Nephron (organoid): ENCODE measurements around the gene DISP3.

Experiments used
- H3K27ac Mint-ChIP-seq, 3 experiments: 2 replicates each; pipeline ENCODE4 v1.8.0; 2020; ENCODE audit warnings: mixed read lengths in 3 of 3, mild to moderate bottlenecking in 2 of 3, moderate library complexity in 1 of 3
- H3K27me3 Mint-ChIP-seq: 2 replicates; pipeline ENCODE4 v1.8.0; 2021; ENCODE audit warnings: low read depth, mild to moderate bottlenecking, moderate library complexity, mixed read lengths
- H3K36me3 Mint-ChIP-seq: 2 replicates; pipeline ENCODE4 v1.8.0; 2020; ENCODE audit warnings: low read depth, mixed read lengths
- H3K4me1 Mint-ChIP-seq: 2 replicates; pipeline ENCODE4 v1.8.0; 2020; ENCODE audit warnings: mixed read lengths
- H3K4me3 Mint-ChIP-seq, 3 experiments: 2 replicates each; pipeline ENCODE4 v1.8.0; 2020; ENCODE audit warnings: mild to moderate bottlenecking in 3 of 3, mixed read lengths in 3 of 3, moderate library complexity in 2 of 3
- H3K9me3 Mint-ChIP-seq: 2 replicates; pipeline ENCODE4 v1.8.0; 2020; ENCODE audit warnings: mixed read lengths
- TF ChIP-seq, protein P1 (sequence below), 3 experiments: fragments of 200-600 bp; sonication (generic); IDR thresholded peaks; one replicate each; pipeline ENCODE4 v1.5.0; 2021; ENCODE audit warnings: antibody characterized with exemption in 3 of 3; ENCODE audit not compliant: unreplicated experiment in 3 of 3

DISP3 gene

DNA sequence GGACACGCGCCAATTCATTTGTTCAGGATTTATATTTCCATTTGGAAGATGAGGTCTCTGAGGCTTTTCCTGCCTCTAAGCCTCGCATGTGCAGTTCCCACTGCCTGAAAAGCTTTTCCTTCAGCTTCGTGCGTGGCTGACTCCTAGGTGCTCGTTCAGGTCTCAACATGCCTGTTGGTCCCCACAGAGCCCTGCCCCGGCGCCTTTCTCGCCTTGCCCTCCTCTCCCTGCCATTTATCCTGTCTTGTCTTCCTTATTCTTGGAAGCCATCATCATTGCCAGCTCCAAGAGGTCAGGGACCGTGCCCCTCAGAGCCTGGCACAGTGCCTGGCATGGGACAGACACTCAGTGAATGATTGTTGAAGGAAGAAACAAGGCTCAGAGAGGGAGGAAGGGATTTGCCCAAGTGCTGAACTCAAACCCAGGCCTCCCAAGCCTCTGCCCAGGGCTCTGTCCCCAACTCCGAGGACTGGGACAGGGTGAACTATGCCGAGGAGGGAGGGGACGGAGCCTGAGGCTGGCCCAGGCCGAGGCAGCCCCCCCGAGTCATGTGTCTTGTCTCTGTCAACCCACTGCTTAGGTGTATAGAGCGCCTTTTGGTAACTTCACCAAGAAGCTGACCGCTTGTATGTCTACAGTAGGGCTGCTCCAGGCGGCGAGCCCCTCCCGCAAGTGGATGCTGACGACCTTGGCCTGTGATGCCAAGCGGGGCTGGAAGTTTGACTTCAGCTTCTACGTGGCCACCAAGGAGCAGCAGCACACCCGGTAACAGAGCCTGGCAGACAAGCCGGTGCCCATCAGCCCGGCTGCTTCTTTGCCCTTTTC, 47.3 kb downstream of the DISP3 start:
- Mint-ChIP-seq H3K27me3 (peaks cover 4% of the 10 kb centered on the region), H3K4me3 (no peak overlapping the region), H3K27ac (no peak overlapping the region), H3K36me3 (no peaks in the 10 kb centered on the region), H3K9me3 (no peaks in the 10 kb centered on the region), H3K4me1 (no peaks in the 10 kb centered on the region)
- TF ChIP-seq, protein P1, sequence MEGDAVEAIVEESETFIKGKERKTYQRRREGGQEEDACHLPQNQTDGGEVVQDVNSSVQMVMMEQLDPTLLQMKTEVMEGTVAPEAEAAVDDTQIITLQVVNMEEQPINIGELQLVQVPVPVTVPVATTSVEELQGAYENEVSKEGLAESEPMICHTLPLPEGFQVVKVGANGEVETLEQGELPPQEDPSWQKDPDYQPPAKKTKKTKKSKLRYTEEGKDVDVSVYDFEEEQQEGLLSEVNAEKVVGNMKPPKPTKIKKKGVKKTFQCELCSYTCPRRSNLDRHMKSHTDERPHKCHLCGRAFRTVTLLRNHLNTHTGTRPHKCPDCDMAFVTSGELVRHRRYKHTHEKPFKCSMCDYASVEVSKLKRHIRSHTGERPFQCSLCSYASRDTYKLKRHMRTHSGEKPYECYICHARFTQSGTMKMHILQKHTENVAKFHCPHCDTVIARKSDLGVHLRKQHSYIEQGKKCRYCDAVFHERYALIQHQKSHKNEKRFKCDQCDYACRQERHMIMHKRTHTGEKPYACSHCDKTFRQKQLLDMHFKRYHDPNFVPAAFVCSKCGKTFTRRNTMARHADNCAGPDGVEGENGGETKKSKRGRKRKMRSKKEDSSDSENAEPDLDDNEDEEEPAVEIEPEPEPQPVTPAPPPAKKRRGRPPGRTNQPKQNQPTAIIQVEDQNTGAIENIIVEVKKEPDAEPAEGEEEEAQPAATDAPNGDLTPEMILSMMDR (IDR thresholded peaks at IDR 0.05; ENCODE audit: unreplicated experiment in 3 of 3), result no peak

GRCh38 chr1:11527541-11528452, 48.8 kb downstream of the DISP3 start:
- TF ChIP-seq, protein P1 (IDR thresholded peaks at IDR 0.05; ENCODE audit: unreplicated experiment in 3 of 3), result no peak
- no peaks in the 10 kb centered on the region for H3K36me3 Mint-ChIP-seq
- peaks cover 11% of the 10 kb centered on the region for H3K27me3 Mint-ChIP-seq
- no peak overlapping the region for H3K4me3 Mint-ChIP-seq
- no peaks in the 10 kb centered on the region for H3K9me3 Mint-ChIP-seq
- no peak overlapping the region for H3K27ac Mint-ChIP-seq
- H3K4me1 Mint-ChIP-seq, result no peaks in the 10 kb centered on the region

DNA sequence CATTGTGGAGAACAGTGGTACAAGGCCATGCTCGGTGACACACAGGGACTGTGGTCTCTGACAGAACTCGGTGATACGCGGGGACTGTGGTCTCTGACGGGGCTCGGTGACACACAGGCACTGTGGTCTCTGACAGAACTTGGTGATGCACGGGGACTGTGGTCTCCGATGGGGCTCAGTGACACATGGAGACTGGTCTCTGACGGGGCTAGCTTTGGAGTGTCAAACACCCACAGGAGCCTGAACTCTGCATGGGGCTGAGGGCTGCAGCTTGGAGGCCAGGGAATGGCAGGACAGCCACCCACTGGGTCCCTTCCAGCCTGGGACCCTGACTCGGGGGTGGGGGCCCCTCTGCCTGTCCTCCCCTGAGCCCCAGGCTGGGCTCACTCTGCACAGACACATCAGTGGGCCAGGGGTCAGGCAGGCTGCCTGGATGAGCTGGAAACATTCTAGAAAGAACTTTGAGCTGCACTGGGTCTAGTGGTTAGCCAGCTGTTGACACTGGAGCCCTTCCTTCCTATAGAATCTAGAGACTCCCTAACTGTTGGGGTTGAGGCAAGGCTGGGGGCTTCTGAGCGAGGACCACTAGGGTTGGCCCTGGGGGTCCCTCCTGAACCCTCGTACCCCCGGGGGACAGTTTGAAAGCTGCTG, 49.8 kb downstream of the DISP3 start:
- H3K4me1 Mint-ChIP-seq, result no peaks in the 10 kb centered on the region
- H3K9me3 Mint-ChIP-seq, result no peaks in the 10 kb centered on the region
- H3K27me3 Mint-ChIP-seq, result peaks cover 11% of the 10 kb centered on the region
- TF ChIP-seq, protein P1 (IDR thresholded peaks at IDR 0.05; ENCODE audit: unreplicated experiment in 3 of 3), result no peak
- no peak overlapping the region for H3K27ac Mint-ChIP-seq
- no peaks in the 10 kb centered on the region for H3K36me3 Mint-ChIP-seq
- no peak overlapping the region for H3K4me3 Mint-ChIP-seq

DNA sequence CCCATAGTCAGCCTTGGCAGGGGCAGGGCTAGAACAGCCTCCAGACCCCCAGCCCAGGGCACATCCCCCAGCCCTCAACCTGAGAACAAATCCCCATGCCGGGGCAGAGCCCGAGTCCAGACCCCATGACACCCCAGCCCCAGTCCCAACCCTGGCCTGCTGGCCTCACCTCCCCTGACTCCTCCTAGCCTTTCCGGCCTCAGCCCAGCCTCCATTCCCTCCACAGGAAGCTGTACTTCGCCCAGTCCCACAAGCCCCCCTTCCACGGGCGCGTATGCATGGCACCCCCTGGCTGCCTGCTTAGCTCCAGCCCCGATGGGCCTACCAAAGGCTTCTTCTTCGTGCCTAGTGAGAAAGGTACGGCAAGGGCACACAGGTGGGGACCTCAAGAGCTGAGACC, 50.4 kb downstream of the DISP3 start:
- Mint-ChIP-seq H3K27ac (no peak overlapping the region), H3K4me1 (no peaks in the 10 kb centered on the region), H3K4me3 (no peak overlapping the region), H3K27me3 (peaks cover 11% of the 10 kb centered on the region), H3K9me3 (no peaks in the 10 kb centered on the region), H3K36me3 (no peaks in the 10 kb centered on the region)
- TF ChIP-seq, protein P1 (IDR thresholded peaks at IDR 0.05; ENCODE audit: unreplicated experiment in 3 of 3), result no peak

- no peaks in the 10 kb centered on the region for H3K9me3 Mint-ChIP-seq
- H3K4me1 Mint-ChIP-seq, result no peaks in the 10 kb centered on the region
- no peaks in the 10 kb centered on the region for H3K36me3 Mint-ChIP-seq
- TF ChIP-seq, protein P1 (IDR thresholded peaks at IDR 0.05; ENCODE audit: unreplicated experiment in 3 of 3), result no peak
- H3K4me3 Mint-ChIP-seq, result no peak overlapping the region
- H3K27me3 Mint-ChIP-seq, result peaks cover 11% of the 10 kb centered on the region
- no peak overlapping the region for H3K27ac Mint-ChIP-seq
Observed at GRCh38 chr1:11529763-11530730, 51.1 kb downstream of the DISP3 start.
